Kidney (tissue), 14 donors: ENCODE measurements around the gene OTOG. TPM values are rescaled to one million over a fixed set of nuclear protein-coding genes. Genes with fewer than 3 reads are reported as not detected.

Experiments used
- DNase-seq, 5 donors: peaks; one replicate each; pipeline ENCODE4 v3.0.0-alpha.2; 2013 to 2020
- FAIRE-seq: peaks from 2 replicates; lab custom pipeline; 2012; peaks lifted over from hg19 to GRCh38; lab: Jason Lieb, UNC
- H3K27ac ChIP-seq, 2 donors: one replicate each; pipeline ENCODE4 v1.7.0; 2013; ENCODE audit warnings: low read depth in 2 of 2, low read length in 2 of 2, inconsistent platforms in 1 of 2
- H3K27me3 ChIP-seq: one replicate; pipeline ENCODE4 v1.7.1; 2013; ENCODE audit warnings: low read length, inconsistent platforms; ENCODE audit not compliant: control insufficient read depth, insufficient read depth
- H3K36me3 ChIP-seq, 3 donors: one replicate each; pipeline versions ENCODE4 v1.7.0 to v1.7.1; 2013; ENCODE audit warnings: low read length in 3 of 3, control low read depth in 1 of 3, inconsistent platforms in 1 of 3; ENCODE audit not compliant: insufficient read depth in 3 of 3, control insufficient read depth in 2 of 3
- H3K4me1 ChIP-seq, 3 donors: one replicate each; pipeline versions ENCODE4 v1.7.0 to v1.7.1; 2013; ENCODE audit warnings: low read length in 3 of 3, inconsistent platforms in 1 of 3, low read depth in 1 of 3; ENCODE audit not compliant: control insufficient read depth in 2 of 3, insufficient read depth in 2 of 3
- H3K4me3 ChIP-seq, 3 donors: one replicate each; pipeline versions ENCODE4 v1.7.0 to v1.8.1; 2013; ENCODE audit warnings: low read length in 3 of 3, control low read depth in 1 of 3, inconsistent platforms in 1 of 3
- H3K9ac ChIP-seq, 3 donors: one replicate each; pipeline versions ENCODE4 v1.7.0 to v1.7.1; 2013; ENCODE audit warnings: low read length in 3 of 3, control low read depth in 1 of 3, inconsistent platforms in 1 of 3
- H3K9me3 ChIP-seq, 3 donors: one replicate each; pipeline versions ENCODE4 v1.7.0 to v1.7.1; 2013; ENCODE audit warnings: low read length in 3 of 3, control low read depth in 1 of 3, inconsistent platforms in 1 of 3; ENCODE audit not compliant: control insufficient read depth in 2 of 3, insufficient read depth in 1 of 3
- CTCF ChIP-seq: IDR thresholded peaks from 3 replicates; pipeline ENCODE4 v1.5.1; 2012; ENCODE audit warnings: mild to moderate bottlenecking, moderate library complexity, borderline replicate concordance; ENCODE audit not compliant: insufficient read depth; ENCODE audit errors: extremely low read depth
- intact Hi-C: fragments of 100-400 bp; cut with DNase I; formaldehyde crosslinking; loops from one replicate; pipeline ENCODE4 v1.11.1; 2022
- polyA plus RNA-seq: library from polyadenylated mRNA; stranded (reverse); fragments of 350-450 nt; fragmentation: Illumina TruSeq; extraction: RNeasy Lipid Tissue Mini Kit (QIAGEN cat#74804); gene quantifications from one replicate; pipeline ENCODE4 v1.2.3, GENCODE V29; 2014; ENCODE audit warnings: low read depth, low replicate concordance; ENCODE audit not compliant: insufficient read depth
- total RNA-seq: library from RNA; stranded (reverse); fragmentation: NEBNext Ultra II Directional; extraction: Animal tissue kit (Norgen Biotek cat#: 25700); gene quantifications from one replicate; pipeline ENCODE4 v1.2.1, GENCODE V29; 2021
- donor health status: control.
- donor health status: control.
- donor health status: control.
- donor health status: control.
- donor health status: control.
- donor health status: DM: yes; HTN: yes; CAD: no.
- donor health status: Normal renal cell carcinoma (clear cell type).

Gene OTOG
- total and polyA plus RNA-seq, 2 donors from 2014 or later, result 0.06 TPM; not detected in 1

- peak; percentile 96 for TF ChIP-seq CTCF
- no peaks in the 10 kb centered on the region for H3K27me3 ChIP-seq
- H3K27ac ChIP-seq, result no peak overlapping the region
- no peak overlapping the region for H3K4me3 ChIP-seq
- no peak overlapping the region for H3K9ac ChIP-seq
- DNase-seq (peak; percentile 81 to 89 (median 82)), FAIRE-seq (no peak)
- H3K36me3 ChIP-seq, result no peaks in the 10 kb centered on the region
- H3K4me1 ChIP-seq, result no peaks in the 10 kb centered on the region
- H3K9me3 ChIP-seq, result no peaks in the 10 kb centered on the region
- intact Hi-C loops, result loop anchor here (10.0 kb wide), 1 partner anchor 126 kb away; no protein-coding TSS in a partner anchor
Observed at GRCh38 chr11:17598700-17599459, 51.8 kb downstream of the OTOG start.

GRCh38 chr11:17599460-17599925 lies 52.4 kb downstream of the OTOG start:
- H3K9ac ChIP-seq, result no peak overlapping the region
- intact Hi-C loops, result loop anchor here (10.0 kb wide), 1 partner anchor 125 kb away; no protein-coding TSS in a partner anchor
- no peak overlapping the region for H3K4me3 ChIP-seq
- DNase-seq (peak in 1 of 5 donors; percentile 31), FAIRE-seq (no peak)
- no peaks in the 10 kb centered on the region for H3K27me3 ChIP-seq
- H3K4me1 ChIP-seq, result no peaks in the 10 kb centered on the region
- no peaks in the 10 kb centered on the region for H3K36me3 ChIP-seq
- no peaks in the 10 kb centered on the region for H3K9me3 ChIP-seq
- H3K27ac ChIP-seq, result no peak overlapping the region
- no peak for TF ChIP-seq CTCF

- TF ChIP-seq CTCF, result no peak
- no peaks in the 10 kb centered on the region for H3K4me1 ChIP-seq
- no peak overlapping the region for H3K9ac ChIP-seq
- H3K27me3 ChIP-seq, result no peaks in the 10 kb centered on the region
- no peak for FAIRE-seq
- H3K27ac ChIP-seq, result no peak overlapping the region
- intact Hi-C loops, result loop anchor here (10.0 kb wide), 1 partner anchor 374 kb away; no protein-coding TSS in a partner anchor
- no peaks in the 10 kb centered on the region for H3K36me3 ChIP-seq
- H3K4me3 ChIP-seq, result no peak overlapping the region
- DNase-seq, result peak in 1 of 5 donors; percentile 22
- H3K9me3 ChIP-seq, result no peaks in the 10 kb centered on the region
Observed at GRCh38 chr11:17600316-17601255, 53.5 kb downstream of the OTOG start.
